Activated B cell treated with CpG ODN at 0.5 μM for 24 hours (primary cell): Measurements from ENCODE around the gene DHRS12. TPM values are rescaled to one million over a fixed set of nuclear protein-coding genes. Genes with fewer than 3 reads are reported as not detected.
"Not testable (repeated sequence)": the region's sequence is repeated elsewhere in the genome, so short reads cannot be mapped to it uniquely, and the experiment has no call there.

ENCODE experiments used
- ATAC-seq: fragments of 200-7000 bp; cut with Tn5 transposase; one replicate; pipeline ENCODE4 v1.10.0; 2021; ENCODE audit warnings: low read depth, mild to moderate bottlenecking, moderate library complexity
- CTCF ChIA-PET: fragments of 350-600 bp; sonication (Branson Sonifier 250); formaldehyde crosslinking; loops from one replicate; lab custom pipeline; 2021; ENCODE audit warnings: antibody characterized with exemption; lab: Charles Lee
- POLR2A ChIA-PET: fragments of 350-600 bp; sonication (Branson Sonifier 250); formaldehyde crosslinking; loops from one replicate; lab custom pipeline; 2021; ENCODE audit warnings: antibody characterized with exemption; lab: Charles Lee
- DNase-seq: peaks from one replicate; pipeline ENCODE4 v3.0.0; 2022
- H3K27ac Mint-ChIP-seq: one replicate; pipeline ENCODE4 v1.8.0; 2020; ENCODE audit warnings: mixed read lengths
- H3K27me3 Mint-ChIP-seq: one replicate; pipeline ENCODE4 v1.8.0; 2021; ENCODE audit warnings: mixed read lengths
- H3K36me3 Mint-ChIP-seq: one replicate; pipeline ENCODE4 v1.8.0; 2021; ENCODE audit warnings: low read depth, mixed read lengths
- H3K4me1 Mint-ChIP-seq: one replicate; pipeline ENCODE4 v1.8.0; 2021; ENCODE audit warnings: mixed read lengths
- H3K4me3 Mint-ChIP-seq: one replicate; pipeline ENCODE4 v1.8.0; 2020; ENCODE audit warnings: mild to moderate bottlenecking, mixed read lengths
- H3K9me3 Mint-ChIP-seq: one replicate; pipeline ENCODE4 v1.8.0; 2020; ENCODE audit warnings: mixed read lengths
- intact Hi-C: fragments of 100-400 bp; cut with micrococcal nuclease; formaldehyde crosslinking; loops from one replicate; pipeline ENCODE4 v1.15.1; 2024
- total RNA-seq: library from RNA; stranded (reverse); gene quantifications from 2 replicates; pipeline ENCODE4 v1.2.3, GENCODE V29; 2022
- TF ChIP-seq, protein P1 (sequence below): fragments of 200-600 bp; IDR thresholded peaks from one replicate; pipeline ENCODE4 v1.8.0; 2022; ENCODE audit warnings: antibody characterized with exemption, mild to moderate bottlenecking

DHRS12 gene
- total RNA-seq, 1 donor from 2014 or later, result 14.1 TPM

GRCh38 chr13:51827254-51827653 lies 23.3 kb upstream of the DHRS12 start:
- ChIA-PET POLR2A (no interaction called here), CTCF (interaction anchor here (5.2 kb wide), 1 partner anchor 12 kb away, joined by 28 read pairs; no protein-coding TSS in a partner anchor)
- no peak for ATAC-seq

GRCh38 chr13:51826606-51827005 lies 22.6 kb upstream of the DHRS12 start:
- DNase-seq (no peak), ATAC-seq (no peak)
- Mint-ChIP-seq H3K27ac (no peak overlapping the region), H3K9me3 (no peaks in the 10 kb centered on the region), H3K36me3 (no peaks in the 10 kb centered on the region), H3K27me3 (peaks cover 5% of the 10 kb centered on the region), H3K4me1 (peaks cover 67% of the 10 kb centered on the region), H3K4me3 (no peak overlapping the region)
- intact Hi-C loops, result no loop called here
- ChIA-PET CTCF (interaction anchor here (5.2 kb wide), 1 partner anchor 11 kb away, joined by 28 read pairs; no protein-coding TSS in a partner anchor), POLR2A (no interaction called here)
- TF ChIP-seq, protein P1, sequence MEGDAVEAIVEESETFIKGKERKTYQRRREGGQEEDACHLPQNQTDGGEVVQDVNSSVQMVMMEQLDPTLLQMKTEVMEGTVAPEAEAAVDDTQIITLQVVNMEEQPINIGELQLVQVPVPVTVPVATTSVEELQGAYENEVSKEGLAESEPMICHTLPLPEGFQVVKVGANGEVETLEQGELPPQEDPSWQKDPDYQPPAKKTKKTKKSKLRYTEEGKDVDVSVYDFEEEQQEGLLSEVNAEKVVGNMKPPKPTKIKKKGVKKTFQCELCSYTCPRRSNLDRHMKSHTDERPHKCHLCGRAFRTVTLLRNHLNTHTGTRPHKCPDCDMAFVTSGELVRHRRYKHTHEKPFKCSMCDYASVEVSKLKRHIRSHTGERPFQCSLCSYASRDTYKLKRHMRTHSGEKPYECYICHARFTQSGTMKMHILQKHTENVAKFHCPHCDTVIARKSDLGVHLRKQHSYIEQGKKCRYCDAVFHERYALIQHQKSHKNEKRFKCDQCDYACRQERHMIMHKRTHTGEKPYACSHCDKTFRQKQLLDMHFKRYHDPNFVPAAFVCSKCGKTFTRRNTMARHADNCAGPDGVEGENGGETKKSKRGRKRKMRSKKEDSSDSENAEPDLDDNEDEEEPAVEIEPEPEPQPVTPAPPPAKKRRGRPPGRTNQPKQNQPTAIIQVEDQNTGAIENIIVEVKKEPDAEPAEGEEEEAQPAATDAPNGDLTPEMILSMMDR, result no peak

More at GRCh38 chr13:51827254-51827653, 23.3 kb upstream of the DHRS12 start:
- Mint-ChIP-seq H3K36me3 (no peaks in the 10 kb centered on the region), H3K27me3 (peaks cover 5% of the 10 kb centered on the region), H3K9me3 (no peaks in the 10 kb centered on the region), H3K27ac (no peak overlapping the region), H3K4me3 (no peak overlapping the region), H3K4me1 (peaks cover 64% of the 10 kb centered on the region)
- TF ChIP-seq, protein P1, result no peak
- intact Hi-C loops, result no loop called here
- no peak for DNase-seq

GRCh38 chr13:51825681-51826254 lies 21.8 kb upstream of the DHRS12 start:
- CTCF ChIA-PET, result interaction anchor here (5.2 kb wide), 1 partner anchor 10 kb away, joined by 28 read pairs; no protein-coding TSS in a partner anchor
- H3K4me3 Mint-ChIP-seq, result no peak overlapping the region
- H3K9me3 Mint-ChIP-seq, result no peaks in the 10 kb centered on the region
- TF ChIP-seq, protein P1, result no peak
- ATAC-seq (no peak), DNase-seq (no peak)
- intact Hi-C loops, result no loop called here
- no peaks in the 10 kb centered on the region for H3K36me3 Mint-ChIP-seq
- peaks cover 73% of the 10 kb centered on the region for H3K4me1 Mint-ChIP-seq
- POLR2A ChIA-PET, result no interaction called here
- H3K27ac Mint-ChIP-seq, result no peak overlapping the region
- H3K27me3 Mint-ChIP-seq, result peaks cover 5% of the 10 kb centered on the region

- peaks cover 5% of the 10 kb centered on the region for H3K27me3 Mint-ChIP-seq
- peak overlapping the region; percentile 15 for H3K4me3 Mint-ChIP-seq
- ATAC-seq (no peak), DNase-seq (no peak)
- H3K27ac Mint-ChIP-seq, result no peak overlapping the region
- intact Hi-C loops, result no loop called here
- POLR2A ChIA-PET, result no interaction called here
- CTCF ChIA-PET, result interaction anchor here (5.2 kb wide), 1 partner anchor 10 kb away, joined by 28 read pairs; no protein-coding TSS in a partner anchor
- no peaks in the 10 kb centered on the region for H3K36me3 Mint-ChIP-seq
- TF ChIP-seq, protein P1, result no peak
- H3K9me3 Mint-ChIP-seq, result no peaks in the 10 kb centered on the region
- H3K4me1 Mint-ChIP-seq, result peaks cover 79% of the 10 kb centered on the region
These were observed 21.2 kb upstream of the DHRS12 start for GRCh38 chr13:51825165-51825592.

DNA sequence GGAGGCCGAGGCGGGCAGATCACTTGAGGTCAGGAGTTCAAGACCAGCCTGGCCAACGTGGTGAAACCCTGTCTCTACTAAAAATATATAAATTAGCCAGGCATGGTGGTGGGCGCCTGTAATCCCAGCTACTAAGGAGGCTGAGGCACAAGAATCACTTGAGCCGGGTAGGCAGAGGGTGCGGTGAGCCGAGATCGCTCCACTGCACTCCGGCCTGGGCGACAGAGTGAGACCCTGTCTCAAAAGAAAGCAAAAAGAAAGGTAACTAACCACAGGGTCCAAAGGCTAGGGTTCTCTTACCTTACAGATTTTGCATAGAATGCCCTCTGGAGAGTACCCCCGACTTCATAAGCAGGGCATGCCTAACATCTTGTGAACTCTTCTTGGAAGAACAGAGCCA lies 20.7 kb upstream of the DHRS12 start:
- DNase-seq, ATAC-seq, H3K4me3 Mint-ChIP-seq, H3K27me3 Mint-ChIP-seq, H3K36me3 Mint-ChIP-seq, intact Hi-C loops, H3K27ac Mint-ChIP-seq, POLR2A ChIA-PET, H3K9me3 Mint-ChIP-seq: not testable (repeated sequence)
- peaks cover 81% of the 10 kb centered on the region for H3K4me1 Mint-ChIP-seq
- CTCF ChIA-PET, result interaction anchor here (5.2 kb wide), 1 partner anchor 9 kb away, joined by 28 read pairs; no protein-coding TSS in a partner anchor
